Left colon (tissue), 2 donors: ENCODE data around the gene ARL16. TPM values are rescaled to one million over a fixed set of nuclear protein-coding genes. Genes with fewer than 3 reads are reported as not detected.

Source experiments
- ATAC-seq: fragments of 200-7000 bp; cut with Tn5 transposase; one replicate; pipeline ENCODE4 v1.9.1; 2020; ENCODE audit warnings: mild to moderate bottlenecking, moderate library complexity
- DNase-seq, 2 donors: peaks; one replicate each; pipeline ENCODE4 v3.0.0-alpha.2; 2020
- intact Hi-C, 2 donors: fragments of 100-400 bp; cut with DNase I in 1 of 2; cut with micrococcal nuclease in 1 of 2; formaldehyde crosslinking; loops; one replicate each; pipeline versions ENCODE4 v1.11.2 to v1.14.0; 2022; cut with DNase I, micrococcal nuclease
- total RNA-seq, 2 donors: library from RNA; stranded (reverse); fragmentation: NEBNext Ultra II Directional; extraction: Animal tissue kit (Norgen Biotek cat#: 25700); gene quantifications; one replicate each; pipeline ENCODE4 v1.2.1, GENCODE V29; 2021
- donor health status: DM: no; HTN: no; CAD: no.
- donor health status: DM: yes; HTN: yes; CAD: no.

ARL16 gene
- total RNA-seq, 2 donors from 2014 or later, result 14.3 to 30.5 TPM

DNA sequence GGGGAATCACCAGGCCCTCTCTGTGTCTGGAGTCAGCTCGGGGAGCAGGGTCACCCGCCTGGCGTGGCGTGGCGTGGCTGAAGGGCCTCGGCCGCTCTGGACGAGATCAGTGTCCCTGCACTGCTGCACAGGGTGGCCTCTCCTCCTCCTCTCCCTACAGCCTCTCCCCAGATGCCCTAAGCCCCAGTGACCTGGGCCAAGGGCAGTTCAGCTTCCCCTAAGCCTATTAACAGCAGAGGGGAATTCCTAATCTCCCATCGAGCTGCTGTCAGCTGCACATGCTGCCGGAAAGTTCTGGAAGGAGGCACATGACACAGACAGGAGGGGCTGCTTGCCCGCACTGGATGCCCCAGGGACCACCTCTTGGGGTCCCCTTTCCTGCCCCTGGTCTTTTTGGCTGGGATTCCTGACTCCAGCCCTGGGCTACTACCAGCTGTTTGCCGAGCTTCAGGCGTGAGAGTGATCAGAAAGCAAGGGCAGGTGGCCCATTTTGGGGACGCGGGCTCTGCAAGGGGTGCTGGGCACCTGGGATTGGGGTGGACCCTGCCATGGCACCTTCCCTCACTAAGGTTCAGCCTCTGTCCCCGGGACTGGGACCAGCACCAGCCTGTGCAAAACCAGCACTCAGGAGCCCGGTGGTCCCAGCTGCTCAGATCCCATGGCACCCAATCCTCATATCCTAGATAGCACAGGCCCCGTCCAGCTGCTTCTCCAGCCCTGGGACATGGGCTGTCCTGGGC, 28.0 kb downstream of the ARL16 start:
- no peak for DNase-seq
- ATAC-seq, result no peak
- intact Hi-C loops, result no loop called here

DNA sequence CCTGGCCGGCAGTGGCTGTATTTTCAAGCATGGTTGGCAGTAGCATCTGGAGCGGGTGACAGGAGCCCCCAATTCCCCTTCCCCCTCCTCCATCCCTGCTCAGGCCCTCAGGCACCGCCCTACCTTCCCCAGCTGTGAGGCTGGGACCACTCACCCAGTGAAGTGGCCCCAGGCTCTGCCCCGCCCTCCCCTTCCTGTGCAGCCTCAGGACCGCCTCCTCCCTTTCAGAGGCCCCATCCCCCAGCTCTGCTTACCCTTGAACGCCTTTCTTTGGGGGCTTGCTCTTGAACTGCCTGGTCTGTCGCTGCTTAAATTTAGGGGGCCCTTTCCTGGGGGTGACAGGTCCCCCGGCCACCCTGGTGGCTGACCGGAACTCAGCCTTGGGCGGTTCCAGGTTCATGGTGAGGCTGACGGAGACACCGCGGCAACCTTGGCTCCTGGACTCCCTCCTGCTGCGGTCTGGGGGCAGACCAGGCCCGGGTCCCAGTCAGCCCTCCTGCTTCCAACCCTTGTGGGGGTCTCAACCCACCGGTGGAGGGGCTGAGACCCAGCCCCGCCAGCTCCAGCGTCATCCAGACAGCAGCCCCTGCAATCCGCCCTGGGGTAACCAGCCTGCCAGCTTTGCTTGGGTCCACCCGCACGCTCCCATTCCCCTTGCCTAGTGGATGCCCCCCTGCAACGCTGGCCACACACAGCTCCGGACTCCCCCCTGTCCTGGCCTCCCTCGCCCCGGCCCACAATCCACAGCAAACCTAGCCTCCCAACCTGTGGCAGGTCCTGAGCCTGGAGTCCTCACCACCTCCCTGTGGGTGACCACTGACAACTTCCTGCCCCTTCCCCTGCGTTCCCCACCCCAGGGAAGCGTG, 30.5 kb downstream of the ARL16 start:
- DNase-seq, result no peak
- no peak for ATAC-seq
- intact Hi-C loops, result no loop called here

DNA sequence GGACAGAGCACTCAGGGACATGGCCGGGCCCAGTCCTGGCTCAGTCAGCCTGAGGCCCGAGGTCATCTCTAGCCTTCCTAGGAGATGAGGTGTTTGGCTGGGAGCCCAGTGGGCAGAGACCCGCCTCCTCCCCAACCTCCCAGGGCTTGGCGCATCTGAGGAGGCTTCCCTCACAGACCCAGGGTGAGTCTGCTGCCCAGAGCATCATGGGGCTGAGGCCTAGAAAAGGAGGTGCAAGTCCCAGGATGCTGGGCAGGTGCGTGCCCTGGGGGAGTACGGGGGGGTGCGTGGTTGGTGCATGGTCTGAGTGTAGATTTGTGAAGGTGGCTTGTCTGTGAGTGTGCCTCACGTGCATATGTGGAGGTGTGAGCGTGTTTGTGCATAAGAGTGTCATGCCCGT, 31.9 kb downstream of the ARL16 start:
- DNase-seq (no peak), ATAC-seq (no peak)
- intact Hi-C loops, result no loop called here

- no peak for ATAC-seq
- DNase-seq, result no peak
- intact Hi-C loops, result no loop called here
Observed at GRCh38 chr17:81650951-81651350, 32.6 kb downstream of the ARL16 start.

GRCh38 chr17:81648707-81649085, 34.9 kb downstream of the ARL16 start:
- no peak for DNase-seq
- intact Hi-C loops, result no loop called here
- no peak for ATAC-seq

GRCh38 chr17:81648013-81648706, 35.4 kb downstream of the ARL16 start:
- ATAC-seq (no peak), DNase-seq (no peak)
- intact Hi-C loops, result no loop called here

- ATAC-seq (no peak), DNase-seq (no peak)
- intact Hi-C loops, result no loop called here
Observed at GRCh38 chr17:81647640-81648012, 36.0 kb downstream of the ARL16 start.

GRCh38 chr17:81646869-81647600, 36.6 kb downstream of the ARL16 start:
- intact Hi-C loops, result no loop called here
- DNase-seq, result no peak
- no peak for ATAC-seq

- intact Hi-C loops, result no loop called here
- DNase-seq (no peak), ATAC-seq (no peak)
Observed at GRCh38 chr17:81644976-81645952, 38.3 kb downstream of the ARL16 start.

DNA sequence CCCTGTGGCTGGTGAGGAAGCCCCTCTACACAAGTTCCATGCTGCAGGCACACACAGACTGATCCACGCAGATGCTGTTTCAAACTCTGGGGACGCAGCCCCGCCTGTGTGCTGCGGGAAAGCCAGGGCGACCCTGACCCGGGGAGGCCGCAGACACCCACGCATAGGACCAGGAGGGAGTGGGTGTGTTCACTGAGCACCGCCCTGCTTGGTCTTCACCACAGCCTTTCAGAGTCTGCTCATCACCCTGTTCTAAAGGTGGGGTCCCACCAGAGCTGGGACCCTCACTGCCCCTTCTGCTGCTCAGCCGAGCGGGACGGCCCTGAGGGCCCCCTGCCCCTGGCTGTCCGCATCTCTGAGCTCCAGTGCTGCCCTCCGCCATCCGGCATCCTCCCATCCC, 39.1 kb downstream of the ARL16 start:
- ATAC-seq, result no peak
- intact Hi-C loops, result no loop called here

DNA sequence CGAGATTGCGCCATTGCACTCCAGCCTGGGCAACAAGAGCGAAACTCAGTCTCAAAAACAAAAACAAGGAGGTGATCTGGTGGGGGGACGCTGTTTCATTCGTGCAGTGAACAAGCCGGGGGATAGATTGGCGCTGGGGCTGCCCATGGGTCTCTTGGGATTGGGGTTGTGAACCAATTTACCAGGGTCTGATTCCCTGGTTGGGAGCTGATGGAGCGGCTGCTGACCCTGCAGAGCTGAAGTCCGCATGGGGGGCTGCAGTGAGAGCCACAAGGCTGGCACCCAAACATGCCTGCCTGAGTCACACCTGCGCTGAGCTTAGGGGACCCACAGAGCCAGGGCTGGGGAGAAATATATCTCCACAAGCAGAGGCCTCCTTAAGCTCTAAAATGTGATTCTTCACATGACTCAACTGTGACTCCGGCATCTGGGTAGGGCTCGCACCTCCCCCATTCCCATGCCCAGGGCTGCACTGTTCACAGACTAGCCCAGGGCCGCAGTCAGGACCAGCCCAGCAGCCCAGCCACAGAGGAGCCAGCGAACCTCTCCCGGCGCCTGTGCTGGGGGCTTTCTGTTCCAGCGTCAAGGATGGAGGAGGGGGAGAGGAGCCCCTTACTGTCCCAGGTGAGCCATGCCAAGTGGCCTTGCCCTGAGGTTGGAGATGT, 41.6 kb downstream of the ARL16 start:
- no peak for DNase-seq
- intact Hi-C loops, result no loop called here
- no peak for ATAC-seq

More for the DNA sequence above, 39.1 kb downstream of the ARL16 start:
- no peak for DNase-seq

DNA sequence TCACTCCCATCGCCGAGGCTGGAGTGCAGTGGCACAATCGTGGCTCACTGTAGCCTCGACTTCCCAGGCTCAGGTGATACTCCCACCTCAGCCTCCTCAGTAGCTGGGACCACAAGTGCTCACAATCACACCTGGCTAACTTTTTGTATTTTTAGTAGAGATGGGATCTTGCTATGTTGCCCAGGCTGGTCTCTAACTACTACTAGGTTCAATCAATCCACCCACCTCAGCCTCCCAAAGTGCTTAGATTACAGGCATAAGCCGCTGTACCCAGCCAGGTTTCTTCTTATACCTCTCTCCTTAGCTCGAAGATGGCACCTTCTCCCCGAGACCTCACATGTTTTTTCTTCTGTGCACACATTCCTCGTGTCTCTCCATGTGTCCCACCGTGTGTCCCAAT, 43.6 kb downstream of the ARL16 start:
- ATAC-seq (no peak), DNase-seq (no peak)
- intact Hi-C loops, result no loop called here

GRCh38 chr17:81638683-81639082, 44.9 kb downstream of the ARL16 start:
- DNase-seq (no peak), ATAC-seq (no peak)
- intact Hi-C loops, result no loop called here

- intact Hi-C loops, result no loop called here
- ATAC-seq, result peak; percentile 82
- DNase-seq, result peak; percentile 66 to 82
Observed at GRCh38 chr17:81636505-81637288, 46.9 kb downstream of the ARL16 start, which contains the start of the genes NPLOC4 and TSPAN10. Gene NPLOC4 (minus strand): TSS chr17:81637112. CDS start chr17:81636930, 182 bp downstream. Gene TSPAN10 (plus strand): TSS chr17:81637196. CDS start chr17:81642413, 5,217 bp downstream.

DNA sequence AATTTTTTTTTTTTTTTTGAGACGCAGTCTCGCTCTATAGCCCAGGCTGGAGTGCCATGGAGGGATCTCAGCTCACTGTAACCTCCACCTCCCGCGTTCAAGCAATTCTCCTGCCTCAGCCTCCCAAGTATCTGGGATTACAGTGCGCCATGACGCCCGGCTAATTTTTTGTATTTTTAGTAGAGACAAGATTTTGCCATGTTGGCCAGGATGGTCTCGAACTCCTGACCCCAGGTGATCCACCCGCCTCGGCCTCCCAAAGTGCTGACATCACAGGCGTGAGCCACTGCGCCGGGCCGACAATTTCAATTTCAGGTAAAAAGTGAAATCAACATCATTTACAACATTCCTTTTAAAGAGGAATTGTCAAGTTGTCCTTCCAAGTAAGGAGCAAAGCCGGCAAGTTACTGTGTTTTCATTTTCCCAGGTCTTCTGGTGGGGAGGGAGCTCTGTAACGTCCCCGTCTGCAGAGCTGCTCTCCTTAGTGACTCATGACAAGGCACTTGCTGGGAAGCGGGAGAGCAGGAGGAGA, 47.6 kb downstream of the ARL16 start:
- intact Hi-C loops, result no loop called here
- DNase-seq (no peak), ATAC-seq (peak; percentile 1)

GRCh38 chr17:81635431-81635830, 48.2 kb downstream of the ARL16 start:
- ATAC-seq, result peak; percentile 20
- DNase-seq, result no peak
- intact Hi-C loops, result no loop called here
